ENCODE measurements around the gene ATG13. TPM values are rescaled to one million over a fixed set of nuclear protein-coding genes. Genes with fewer than 3 reads are reported as not detected.
"Not testable (repeated sequence)": the region's sequence is repeated elsewhere in the genome, so short reads cannot be mapped to it uniquely, and the experiment has no call there.

ATG13 gene
- total and polyA plus RNA-seq, 10 donors: 14.9 to 111 (median 81.9) TPM

- H3K27ac ChIP-seq: peak overlapping the region in 7 of 8 donors; percentile 36 to 70 (median 46)
- H3K4me3 ChIP-seq: no peak overlapping the region
- intact Hi-C loops (cut with DNase I; ENCODE audit: low total_unique reads): no loop called here
- peaks cover 0 to 34% (median 13%) of the 10 kb centered on the region in 6 donors for H3K36me3 ChIP-seq
- H3K27me3 ChIP-seq (replicated peaks in 1 of 7): no peaks in the 10 kb centered on the region
- 66 to 92% (median 82%) methylated on average over 5 of the region's 5 CpGs for WGBS, 5 donors
- H3K9me3 ChIP-seq: no peaks in the 10 kb centered on the region
- no peak for TF ChIP-seq POLR2AphosphoS5 (IDR thresholded peaks at IDR 0.05)
- TF ChIP-seq POLR2A (IDR thresholded peaks at IDR 0.05): no peak
- TF ChIP-seq CTCF (IDR thresholded peaks at IDR 0.05 in 8 of 11, conservative IDR thresholded peaks at IDR 0.05 in 3 of 11): no peak
- DNase-seq: no peak
- no peaks in the 10 kb centered on the region for H3K4me1 ChIP-seq
These were observed 94.0 kb downstream of the ATG13 start for GRCh38 chr11:46711303-46711702.

GRCh38 chr11:46712874-46713576 is 95.7 kb downstream of the ATG13 start:
- DNase-seq: no peak
- Histone ChIP-seq H3K4me1 (peaks cover 0 to 2% (median 0%) of the 10 kb centered on the region in 6 donors), H3K36me3 (peaks cover 0 to 17% (median 0%) of the 10 kb centered on the region in 6 donors), H3K27me3 (replicated peaks in 1 of 7) (no peaks in the 10 kb centered on the region), H3K27ac (no peak overlapping the region), H3K4me3 (no peak overlapping the region), H3K9me3 (no peaks in the 10 kb centered on the region)
- TF ChIP-seq POLR2AphosphoS5 (IDR thresholded peaks at IDR 0.05) (no peak), CTCF (IDR thresholded peaks at IDR 0.05 in 8 of 11, conservative IDR thresholded peaks at IDR 0.05 in 3 of 11) (no peak), POLR2A (IDR thresholded peaks at IDR 0.05) (no peak)
- WGBS, 5 donors: 90 to 95% (median 92%) methylated on average over 7 of the region's 7 CpGs
- intact Hi-C loops (cut with DNase I; ENCODE audit: low total_unique reads): no loop called here

- WGBS, 5 donors: 93 to 97% (median 95%) methylated on average over 2 of the region's 2 CpGs
- peak overlapping the region in 1 of 8 donors; percentile 23 for H3K27ac ChIP-seq
- H3K9me3 ChIP-seq; H3K4me1 ChIP-seq; H3K36me3 ChIP-seq; DNase-seq; H3K4me3 ChIP-seq; intact Hi-C loops (cut with DNase I; ENCODE audit: low total_unique reads); H3K27me3 ChIP-seq (replicated peaks in 1 of 7): not testable (repeated sequence)
These were observed 100.4 kb downstream of the ATG13 start for GRCh38 chr11:46717825-46718154.

- peaks cover 0 to 6% (median 0%) of the 10 kb centered on the region in 6 donors for H3K4me1 ChIP-seq
- intact Hi-C loops (cut with DNase I; ENCODE audit: low total_unique reads): no loop called here
- H3K27me3 ChIP-seq (replicated peaks in 1 of 7): no peaks in the 10 kb centered on the region
- H3K36me3 ChIP-seq: no peaks in the 10 kb centered on the region
- H3K4me3 ChIP-seq: no peak overlapping the region
- no peak for DNase-seq
- H3K27ac ChIP-seq: peak overlapping the region in 1 of 8 donors; percentile 23
- 81 to 86% (median 84%) methylated on average over 11 of the region's 11 CpGs for WGBS, 5 donors
- H3K9me3 ChIP-seq: no peaks in the 10 kb centered on the region
- TF ChIP-seq CTCF (IDR thresholded peaks at IDR 0.05 in 8 of 11, conservative IDR thresholded peaks at IDR 0.05 in 3 of 11) (no peak), POLR2A (IDR thresholded peaks at IDR 0.05) (no peak), POLR2AphosphoS5 (IDR thresholded peaks at IDR 0.05) (no peak)
These were observed 101.0 kb downstream of the ATG13 start for GRCh38 chr11:46718155-46719019.

Measured in spleen (tissue), 11 donors.